Keratinocyte (primary cell): ENCODE measurements around the gene ZDHHC3. TPM values are rescaled to one million over a fixed set of nuclear protein-coding genes. Genes with fewer than 3 reads are reported as not detected.

Experiments
- DNase-seq: peaks from one replicate; pipeline ENCODE4 v3.0.0-alpha.2; 2011; ENCODE audit warnings: low read depth, missing footprints, low spot score
- FAIRE-seq: peaks from 2 replicates; lab custom pipeline; 2011; peaks lifted over from hg19 to GRCh38; lab: Jason Lieb, UNC
- H2AFZ ChIP-seq: 2 replicates; pipeline ENCODE4 v1.6.0; 2012; ENCODE audit warnings: low read length, control low read depth, inconsistent platforms; ENCODE audit not compliant: control insufficient read depth
- H3K27ac ChIP-seq: 2 replicates; pipeline ENCODE4 v1.5.1; 2011; ENCODE audit warnings: low read length; ENCODE audit not compliant: control insufficient read depth, insufficient read depth
- H3K27me3 ChIP-seq: 3 replicates; pipeline ENCODE4 v1.6.0; 2011; ENCODE audit warnings: low read length; ENCODE audit not compliant: control insufficient read depth, insufficient read depth; ENCODE audit errors: extremely low read depth
- H3K36me3 ChIP-seq, 2 experiments: 2 replicates in 1 of 2; 3 replicates in 1 of 2; pipeline ENCODE4 v1.5.1; 2011; ENCODE audit warnings: low read length in 2 of 2, mild to moderate bottlenecking in 1 of 2; ENCODE audit not compliant: control insufficient read depth in 2 of 2, insufficient read depth in 2 of 2; ENCODE audit errors: extremely low read depth in 1 of 2
- H3K4me1 ChIP-seq: 3 replicates; pipeline ENCODE4 v1.5.1; 2011; ENCODE audit warnings: low read length; ENCODE audit not compliant: control insufficient read depth, insufficient read depth; ENCODE audit errors: extremely low read depth
- H3K4me2 ChIP-seq: 3 replicates; pipeline ENCODE4 v1.6.0; 2011; ENCODE audit warnings: low read depth, low read length; ENCODE audit not compliant: control insufficient read depth, insufficient read depth; ENCODE audit errors: extremely low read depth
- H3K4me3 ChIP-seq, 3 experiments: fragments of 200-600 bp in 1 of 3; sonication (generic) in 1 of 3; 2 replicates in 2 of 3; 3 replicates in 1 of 3; pipeline ENCODE4 v1.5.1; 2011 to 2016; ENCODE audit warnings: low read length in 3 of 3, mild to moderate bottlenecking in 3 of 3, control low read depth in 2 of 3, inconsistent platforms in 1 of 3, low read depth in 1 of 3, mixed read lengths in 1 of 3, mixed run types in 1 of 3, moderate library complexity in 1 of 3; ENCODE audit not compliant: control insufficient read depth in 2 of 3, insufficient read depth in 2 of 3; ENCODE audit errors: extremely low read depth in 1 of 3
- H3K79me2 ChIP-seq: 2 replicates; pipeline ENCODE4 v1.6.0; 2012; ENCODE audit warnings: low read length; ENCODE audit not compliant: control insufficient read depth, insufficient read depth
- H3K9ac ChIP-seq: 3 replicates; pipeline ENCODE4 v1.6.0; 2011; ENCODE audit warnings: low read length; ENCODE audit not compliant: control insufficient read depth, insufficient read depth; ENCODE audit errors: extremely low read depth
- H3K9me1 ChIP-seq: 3 replicates; pipeline ENCODE4 v1.6.0; 2011; ENCODE audit warnings: low read length; ENCODE audit not compliant: control insufficient read depth, insufficient read depth; ENCODE audit errors: extremely low read depth
- H3K9me3 ChIP-seq: 2 replicates; pipeline ENCODE4 v1.5.1; 2012; ENCODE audit warnings: low read depth, low read length; ENCODE audit not compliant: control insufficient read depth
- H4K20me1 ChIP-seq: 3 replicates; pipeline ENCODE4 v1.6.0; 2011; ENCODE audit warnings: low read length; ENCODE audit not compliant: control insufficient read depth, insufficient read depth; ENCODE audit errors: extremely low read depth
- CTCF ChIP-seq, 3 experiments: IDR thresholded peaks in 1 of 3; conservative IDR thresholded peaks in 1 of 3; optimal IDR thresholded peaks in 1 of 3; 2 replicates in 2 of 3; 3 replicates in 1 of 3; pipeline versions ENCODE3 to v1.5.1; 2011; ENCODE audit warnings: low read length in 3 of 3, mild to moderate bottlenecking in 3 of 3, moderate library complexity in 2 of 3, control low read depth in 1 of 3, inconsistent platforms in 1 of 3; ENCODE audit not compliant: insufficient read depth in 2 of 3; ENCODE audit errors: extremely low read depth in 1 of 3
- EZH2 ChIP-seq: IDR thresholded peaks from one replicate; pipeline ENCODE4 v1.6.1; 2012; ENCODE audit warnings: inconsistent platforms, mild to moderate bottlenecking, low read length, moderate library complexity
- dilution Hi-C: fragments of 300-500 bp; cut with MboI; formaldehyde crosslinking; loops from one replicate; pipeline ENCODE4 v1.7.0; 2020; ENCODE audit warnings: low sequenced_read_pairs; ENCODE audit not compliant: extremely low pct_ligation_motif_present
- polyA plus RNA-seq, 5 experiments: library from polyadenylated mRNA; depleted of rRNA in 3 of 5; stranded (reverse) in 3 of 5; stranded (forward) in 1 of 5; unstranded in 1 of 5; fragments of >200 nt; gene quantifications; 1 replicate in 1 of 5; 2 replicates in 3 of 5; 3 replicates in 1 of 5; pipeline versions ENCODE4 v1.2.1 to v1.2.3, GENCODE V29; 2011 to 2012; ENCODE audit warnings: missing spikeins in 2 of 5, low read depth in 1 of 5, low replicate concordance in 1 of 5

Gene ZDHHC3
- polyA plus RNA-seq, 1 donor (not counting 4 experiments of a cell fraction or from before 2014, with no cell fraction given): 151 TPM

GRCh38 chr3:44955917-44956316, 20.1 kb downstream of the ZDHHC3 start:
- Histone ChIP-seq H3K27ac (no peak overlapping the region), H3K27me3 (no peaks in the 10 kb centered on the region), H3K4me1 (peaks cover 31% of the 10 kb centered on the region), H3K4me2 (no peak overlapping the region), H3K4me3 (no peak overlapping the region), H3K36me3 (peaks cover 7 to 15% of the 10 kb centered on the region in 2 experiments), H3K9me1 (peaks cover 2% of the 10 kb centered on the region), H4K20me1 (peaks cover 4% of the 10 kb centered on the region), H2AFZ (no peak overlapping the region), H3K9ac (no peak overlapping the region), H3K9me3 (no peaks in the 10 kb centered on the region), H3K79me2 (peaks cover 56% of the 10 kb centered on the region)
- FAIRE-seq (no peak), DNase-seq (no peak)
- TF ChIP-seq EZH2: no peak
- TF ChIP-seq CTCF (optimal IDR thresholded peaks at IDR 0.05 in 1 of 3, IDR thresholded peaks at IDR 0.05 in 1 of 3, conservative IDR thresholded peaks at IDR 0.05 in 1 of 3; ENCODE audit: extremely low read depth in 1 of 3, insufficient read depth in 2 of 3, low read length in 3 of 3): no peak
- dilution Hi-C loops: no loop called here

GRCh38 chr3:44954962-44955361, 21.0 kb downstream of the ZDHHC3 start:
- H3K4me2 ChIP-seq: no peak overlapping the region
- H3K9ac ChIP-seq: no peak overlapping the region
- H3K9me1 ChIP-seq: peaks cover 2% of the 10 kb centered on the region
- no peaks in the 10 kb centered on the region for H3K9me3 ChIP-seq
- dilution Hi-C loops: no loop called here
- no peak overlapping the region for H3K4me3 ChIP-seq
- H4K20me1 ChIP-seq: peaks cover 4% of the 10 kb centered on the region
- peaks cover 48% of the 10 kb centered on the region for H3K79me2 ChIP-seq
- H3K4me1 ChIP-seq: peaks cover 29% of the 10 kb centered on the region
- no peak overlapping the region for H2AFZ ChIP-seq
- TF ChIP-seq CTCF (optimal IDR thresholded peaks at IDR 0.05 in 1 of 3, IDR thresholded peaks at IDR 0.05 in 1 of 3, conservative IDR thresholded peaks at IDR 0.05 in 1 of 3; ENCODE audit: extremely low read depth in 1 of 3, insufficient read depth in 2 of 3, low read length in 3 of 3): no peak
- TF ChIP-seq EZH2: no peak
- DNase-seq (no peak), FAIRE-seq (peak; percentile 34)
- no peaks in the 10 kb centered on the region for H3K27me3 ChIP-seq
- H3K36me3 ChIP-seq: peaks cover 7 to 15% of the 10 kb centered on the region in 2 experiments
- H3K27ac ChIP-seq: no peak overlapping the region
